AML-193 (cell line): ENCODE measurements around the gene ASGR2.
"Not testable (repeated sequence)": the region's sequence is repeated elsewhere in the genome, so short reads cannot be mapped to it uniquely, and the experiment has no call there.

Source experiments
- DNase-seq, 2 experiments: peaks; one replicate each; lab custom pipeline; 2025; lab: John Stamatoyannopoulos, UW

The ASGR2 gene

GRCh38 chr17:7098802-7099459 lies 15.7 kb downstream of the ASGR2 start:
- DNase-seq, result no peak

GRCh38 chr17:7097940-7098339 lies 16.7 kb downstream of the ASGR2 start:
- DNase-seq, result no peak

GRCh38 chr17:7095625-7096024 lies 19.0 kb downstream of the ASGR2 start:
- no peak for DNase-seq

GRCh38 chr17:7094652-7095019 lies 20.0 kb downstream of the ASGR2 start:
- no peak for DNase-seq

GRCh38 chr17:7091311-7092005 lies 23.2 kb downstream of the ASGR2 start:
- not testable (repeated sequence) for DNase-seq

GRCh38 chr17:7089570-7089969 lies 25.1 kb downstream of the ASGR2 start:
- not testable (repeated sequence) for DNase-seq

- DNase-seq, result not testable (repeated sequence)
Observed at GRCh38 chr17:7088442-7088841, 26.2 kb downstream of the ASGR2 start.

- no peak for DNase-seq
Observed at GRCh38 chr17:7084088-7084487, 30.5 kb downstream of the ASGR2 start.

GRCh38 chr17:7083592-7083991 lies 31.0 kb downstream of the ASGR2 start:
- DNase-seq, result no peak

- DNase-seq, result no peak
Observed at GRCh38 chr17:7081341-7082062, 33.1 kb downstream of the ASGR2 start.

- no peak for DNase-seq
Observed at GRCh38 chr17:7080456-7081041, 34.1 kb downstream of the ASGR2 start.

- DNase-seq, result no peak
Observed at GRCh38 chr17:7079581-7080455, 34.8 kb downstream of the ASGR2 start, which contains the start of gene CLEC10A. Gene CLEC10A, minus strand, starts transcription at chr17:7080251. Its CDS starts 1,439 bp downstream, at chr17:7078812.

- no peak for DNase-seq
Observed at GRCh38 chr17:7078711-7079110, 35.9 kb downstream of the ASGR2 start.

GRCh38 chr17:7077911-7078546 lies 36.6 kb downstream of the ASGR2 start:
- no peak for DNase-seq

GRCh38 chr17:7074931-7075330 lies 39.7 kb downstream of the ASGR2 start:
- DNase-seq, result no peak

GRCh38 chr17:7072406-7072805 lies 42.2 kb downstream of the ASGR2 start:
- no peak for DNase-seq

GRCh38 chr17:7070712-7071111 lies 43.9 kb downstream of the ASGR2 start:
- no peak for DNase-seq

GRCh38 chr17:7068268-7068667 lies 46.4 kb downstream of the ASGR2 start:
- DNase-seq, result no peak

- no peak for DNase-seq
Observed at GRCh38 chr17:7067198-7067597, 47.4 kb downstream of the ASGR2 start.

- DNase-seq, result no peak
Observed at GRCh38 chr17:7064261-7064660, 50.4 kb downstream of the ASGR2 start.

GRCh38 chr17:7063518-7064094 lies 51.0 kb downstream of the ASGR2 start:
- DNase-seq, result no peak
